ENCODE results near the gene BTAF1. TPM values are rescaled to one million over a fixed set of nuclear protein-coding genes. Genes with fewer than 3 reads are reported as not detected.
"Not testable (repeated sequence)": the region's sequence is repeated elsewhere in the genome, so short reads cannot be mapped to it uniquely, and the experiment has no call there.

The BTAF1 gene
- total and polyA plus RNA-seq, 2 donors = 14.4 to 81.8 TPM

GRCh38 chr10:91894261-91894685 lies 29.3 kb upstream of the BTAF1 start:
- WGBS = 89% methylated on average over 14 of the region's 14 CpGs
- not testable (repeated sequence) for H3K4me1 ChIP-seq (ENCODE audit: insufficient read depth); H3K27ac ChIP-seq (ENCODE audit: low read depth); DNase-seq (ENCODE audit: extremely low spot score); H3K4me3 ChIP-seq (ENCODE audit: low read depth, low read length); H3K36me3 ChIP-seq (ENCODE audit: insufficient read depth)

DNA sequence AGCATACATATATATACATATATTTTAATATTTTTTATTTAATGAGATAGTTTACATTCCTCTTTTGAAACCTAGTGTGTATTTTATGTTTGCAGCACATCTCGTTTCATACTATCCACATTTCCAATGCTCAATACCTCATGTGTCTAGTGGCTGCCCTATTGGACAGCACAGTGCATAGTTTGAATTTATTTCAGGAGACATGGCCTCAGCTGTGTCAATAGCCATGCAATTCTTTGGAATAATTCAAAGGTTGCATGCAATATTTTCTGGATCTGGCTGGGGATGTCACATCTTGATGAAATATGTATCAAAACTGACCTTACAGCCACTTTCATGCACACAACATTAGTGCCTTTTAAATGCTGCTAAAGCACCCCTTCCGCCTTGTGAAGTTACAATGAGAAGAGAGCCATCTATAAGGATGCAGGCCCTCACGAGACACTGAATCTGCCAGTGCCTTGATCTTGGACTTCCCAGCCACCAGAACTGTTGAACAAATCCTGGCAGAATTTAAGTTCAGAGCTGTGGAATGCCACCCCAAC lies 27.3 kb upstream of the BTAF1 start:
- Histone ChIP-seq H3K27ac (ENCODE audit: low read depth) (no peak overlapping the region), H3K4me3 (ENCODE audit: low read depth, low read length) (no peak overlapping the region), H3K4me1 (ENCODE audit: insufficient read depth) (no peaks in the 10 kb centered on the region), H3K36me3 (ENCODE audit: insufficient read depth) (no peaks in the 10 kb centered on the region)
- WGBS = 88% methylated on average over 3 of the region's 3 CpGs
- no peak for DNase-seq (ENCODE audit: extremely low spot score)

- no peak overlapping the region for H3K4me3 ChIP-seq (ENCODE audit: low read depth, low read length)
- WGBS = 61% methylated on average over 8 of the region's 8 CpGs
- no peaks in the 10 kb centered on the region for H3K36me3 ChIP-seq (ENCODE audit: insufficient read depth)
- no peak for DNase-seq (ENCODE audit: extremely low spot score)
- H3K4me1 ChIP-seq (ENCODE audit: insufficient read depth) = no peaks in the 10 kb centered on the region
- no peak overlapping the region for H3K27ac ChIP-seq (ENCODE audit: low read depth)
These were observed 26.1 kb upstream of the BTAF1 start for GRCh38 chr10:91897421-91897820.

DNA sequence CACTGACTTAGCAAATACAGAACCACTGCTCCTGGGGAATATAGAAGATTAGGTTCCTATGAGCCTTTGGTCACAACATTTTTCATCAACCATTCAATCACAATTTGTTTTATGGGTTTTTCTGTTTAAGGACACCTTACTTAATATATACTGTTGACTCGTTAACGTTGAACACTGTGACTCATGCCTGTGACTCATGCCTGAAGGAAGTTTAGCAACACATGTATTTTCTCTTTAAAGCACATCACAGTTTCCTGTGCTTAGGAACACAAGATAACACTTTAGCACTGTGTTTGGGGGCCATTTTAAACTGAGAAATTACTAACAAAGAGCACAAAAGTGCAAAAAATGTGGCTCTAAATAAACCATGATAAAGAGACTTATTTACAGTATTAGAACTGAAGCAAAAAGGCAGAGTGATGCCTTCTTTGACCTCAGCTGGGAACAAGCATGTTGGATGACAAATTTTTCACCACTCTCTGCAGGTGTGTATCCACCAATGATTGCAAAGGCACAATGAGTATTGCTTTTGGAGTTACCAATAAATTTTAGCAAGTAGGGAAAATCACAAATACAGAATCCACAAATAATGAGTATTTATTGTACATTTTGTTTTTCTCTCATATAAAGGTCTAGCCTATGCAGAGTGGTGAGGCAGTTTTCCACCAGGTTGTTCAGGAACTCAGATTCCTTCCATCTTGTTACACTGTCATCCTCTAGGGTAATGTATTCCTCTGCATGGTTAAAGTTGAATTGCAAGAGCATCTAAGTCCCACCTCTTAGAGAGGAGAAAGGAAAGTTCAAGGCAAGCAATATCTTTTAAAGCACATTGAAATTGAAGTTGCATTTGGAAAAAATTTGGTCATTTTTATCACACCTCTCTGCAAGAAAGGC lies 21.5 kb upstream of the BTAF1 start:
- Histone ChIP-seq H3K27ac (ENCODE audit: low read depth) (peak overlapping the region; percentile 5), H3K4me3 (ENCODE audit: low read depth, low read length) (no peak overlapping the region), H3K36me3 (ENCODE audit: insufficient read depth) (no peaks in the 10 kb centered on the region), H3K4me1 (ENCODE audit: insufficient read depth) (no peaks in the 10 kb centered on the region)
- WGBS = 3% methylated on average over 2 of the region's 2 CpGs
- peak; percentile 46 for DNase-seq (ENCODE audit: extremely low spot score)

GRCh38 chr10:91907033-91907594 lies 16.5 kb upstream of the BTAF1 start:
- H3K27ac ChIP-seq (ENCODE audit: low read depth) = no peak overlapping the region
- H3K36me3 ChIP-seq (ENCODE audit: insufficient read depth) = no peaks in the 10 kb centered on the region
- WGBS = 84% methylated on average over 5 of the region's 5 CpGs
- no peaks in the 10 kb centered on the region for H3K4me1 ChIP-seq (ENCODE audit: insufficient read depth)
- DNase-seq (ENCODE audit: extremely low spot score) = no peak
- H3K4me3 ChIP-seq (ENCODE audit: low read depth, low read length) = no peak overlapping the region

DNA sequence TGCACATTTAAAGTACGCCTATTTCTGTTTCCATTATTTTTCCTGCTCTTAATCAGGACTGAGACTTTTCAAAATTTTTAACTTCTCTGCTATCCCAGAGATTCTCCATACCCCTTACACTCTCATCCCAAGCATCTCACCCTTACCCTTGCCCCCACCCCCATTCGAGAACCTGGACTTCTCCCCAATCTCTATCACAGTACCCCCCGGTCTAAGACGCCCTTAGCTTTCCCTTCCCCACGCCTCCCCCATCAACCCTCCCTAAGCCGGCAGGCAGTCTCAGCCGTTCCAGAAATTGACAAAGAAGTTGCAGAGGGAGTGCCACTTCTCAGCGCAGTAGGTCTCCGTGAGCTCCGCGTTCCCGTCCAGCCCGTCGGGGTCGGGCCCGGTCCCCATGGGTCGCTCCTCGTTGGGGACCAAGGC lies 15.6 kb upstream of the BTAF1 start:
- DNase-seq (ENCODE audit: extremely low spot score) = no peak
- H3K4me1 ChIP-seq (ENCODE audit: insufficient read depth) = no peaks in the 10 kb centered on the region
- H3K27ac ChIP-seq (ENCODE audit: low read depth) = no peak overlapping the region
- no peaks in the 10 kb centered on the region for H3K36me3 ChIP-seq (ENCODE audit: insufficient read depth)
- 4% methylated on average over 18 of the region's 18 CpGs for WGBS
- peak overlapping the region; percentile 83 for H3K4me3 ChIP-seq (ENCODE audit: low read depth, low read length)

DNA sequence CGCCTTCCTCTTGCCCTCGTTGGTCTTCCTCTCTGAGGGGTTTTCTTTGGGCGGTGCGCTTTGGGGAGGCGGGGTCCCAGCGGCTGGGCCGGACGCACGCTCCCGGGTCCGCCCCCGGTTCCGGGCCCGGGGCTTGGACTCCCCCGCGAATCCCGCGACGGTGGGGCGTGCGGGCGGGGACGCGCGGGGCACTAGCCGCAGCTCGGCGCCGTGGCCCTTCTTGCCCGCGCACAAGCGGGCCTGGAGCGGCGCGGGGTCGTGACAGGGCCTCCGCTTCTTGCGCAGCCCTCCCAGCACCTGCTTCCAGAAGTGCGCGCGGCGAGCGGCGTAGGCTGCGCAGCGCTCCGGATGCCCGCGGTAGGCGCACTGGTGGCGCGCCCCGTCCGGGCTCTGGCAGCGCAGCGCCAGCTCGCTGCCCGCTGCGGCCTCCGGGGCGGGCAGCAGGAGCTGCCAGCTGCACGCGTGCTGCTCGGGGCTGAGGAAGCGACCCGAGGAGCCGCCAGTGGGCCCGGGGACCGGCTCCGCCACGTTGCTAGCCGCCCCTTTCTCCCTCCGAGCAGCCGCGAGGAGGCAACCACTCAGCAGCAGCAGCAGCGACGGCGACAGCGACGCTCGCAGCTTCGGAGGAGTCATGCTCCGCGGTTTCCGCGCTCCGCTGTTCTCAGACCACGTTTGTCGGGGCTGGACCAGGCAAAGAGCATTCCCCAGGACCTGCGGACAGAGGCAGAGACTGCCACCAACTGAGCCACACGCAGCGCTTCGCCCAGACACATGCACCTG lies 15.0 kb upstream of the BTAF1 start:
- no peaks in the 10 kb centered on the region for H3K36me3 ChIP-seq (ENCODE audit: insufficient read depth)
- WGBS = under 1% methylated on average over 93 of the region's 93 CpGs
- H3K27ac ChIP-seq (ENCODE audit: low read depth) = no peak overlapping the region
- no peaks in the 10 kb centered on the region for H3K4me1 ChIP-seq (ENCODE audit: insufficient read depth)
- DNase-seq (ENCODE audit: extremely low spot score) = peak; percentile 50
- peak overlapping the region; percentile 83 for H3K4me3 ChIP-seq (ENCODE audit: low read depth, low read length)

DNA sequence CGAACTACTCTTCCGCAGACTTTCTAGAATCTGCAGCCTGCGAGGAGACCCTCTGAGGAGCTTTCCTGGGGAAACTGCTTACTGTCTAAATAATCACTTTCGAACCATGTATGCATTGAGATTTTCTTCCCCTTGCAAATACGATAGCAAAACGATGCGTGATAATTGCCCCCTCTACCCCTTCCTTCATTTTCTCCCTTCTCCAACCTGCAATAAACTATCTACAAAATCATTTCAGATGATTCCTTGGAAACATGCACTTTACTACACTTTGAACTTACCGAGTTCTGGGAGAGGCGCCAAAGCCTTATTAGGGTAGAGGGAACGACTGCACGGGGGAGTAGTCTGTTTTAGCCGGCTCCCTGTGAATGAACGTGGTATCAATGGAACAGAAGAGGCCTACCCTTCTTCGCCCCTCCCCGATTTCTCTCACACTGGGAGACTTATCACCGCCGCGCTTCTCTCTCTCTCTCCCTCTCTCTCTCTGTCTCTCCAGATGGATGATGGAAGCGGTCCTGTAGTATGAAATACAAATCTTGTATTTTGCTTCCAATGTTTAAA lies 14.4 kb upstream of the BTAF1 start, which contains the start of gene FGFBP3:
Gene FGFBP3 (minus strand): TSS at position 370 of the 561 bp plus-strand sequence. CDS start 517 bp downstream, outside the sequence.
- Histone ChIP-seq H3K4me3 (ENCODE audit: low read depth, low read length) (peak within 1 kb of the TSS; percentile 83), H3K27ac (ENCODE audit: low read depth) (no peak within 1 kb of the TSS), H3K36me3 (ENCODE audit: insufficient read depth) (no peaks in the 10 kb centered on the region), H3K4me1 (ENCODE audit: insufficient read depth) (no peaks in the 10 kb centered on the region)
- peak; percentile 64 for DNase-seq (ENCODE audit: extremely low spot score)
- WGBS = under 1% methylated on average over 19 of the region's 19 CpGs

- Histone ChIP-seq H3K36me3 (ENCODE audit: insufficient read depth) (no peaks in the 10 kb centered on the region), H3K4me1 (ENCODE audit: insufficient read depth) (no peaks in the 10 kb centered on the region), H3K4me3 (ENCODE audit: low read depth, low read length) (no peak overlapping the region), H3K27ac (ENCODE audit: low read depth) (no peak overlapping the region)
- WGBS = 80% methylated on average over 4 of the region's 4 CpGs
- no peak for DNase-seq (ENCODE audit: extremely low spot score)
These were observed 13.1 kb upstream of the BTAF1 start for GRCh38 chr10:91910467-91910866.

DNA sequence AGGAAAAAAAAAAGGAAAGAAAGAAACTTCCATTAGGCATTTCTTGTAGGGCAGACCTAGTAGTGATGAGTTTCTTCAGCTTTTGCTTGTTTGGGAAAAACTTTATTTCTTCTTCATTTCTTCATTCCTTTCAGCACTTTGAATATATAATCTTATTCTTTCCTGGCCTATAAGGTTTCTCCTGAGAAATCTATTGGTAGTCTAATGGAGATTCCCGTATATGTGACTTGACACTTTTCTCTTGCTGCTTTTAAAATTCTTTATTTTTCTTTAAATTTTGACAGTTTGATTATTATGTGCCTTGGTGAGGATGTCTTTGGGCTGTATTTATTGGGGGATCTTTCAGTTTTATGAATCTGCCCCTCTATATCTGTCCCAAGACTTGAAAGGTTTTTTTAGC lies 3.9 kb upstream of the BTAF1 start:
- WGBS = 99% methylated on average over 1 of the region's 1 CpG
- DNase-seq (ENCODE audit: extremely low spot score) = no peak
- no peak overlapping the region for H3K4me3 ChIP-seq (ENCODE audit: low read depth, low read length)
- H3K36me3 ChIP-seq (ENCODE audit: insufficient read depth) = no peaks in the 10 kb centered on the region
- no peak overlapping the region for H3K27ac ChIP-seq (ENCODE audit: low read depth)
- no peaks in the 10 kb centered on the region for H3K4me1 ChIP-seq (ENCODE audit: insufficient read depth)

DNA sequence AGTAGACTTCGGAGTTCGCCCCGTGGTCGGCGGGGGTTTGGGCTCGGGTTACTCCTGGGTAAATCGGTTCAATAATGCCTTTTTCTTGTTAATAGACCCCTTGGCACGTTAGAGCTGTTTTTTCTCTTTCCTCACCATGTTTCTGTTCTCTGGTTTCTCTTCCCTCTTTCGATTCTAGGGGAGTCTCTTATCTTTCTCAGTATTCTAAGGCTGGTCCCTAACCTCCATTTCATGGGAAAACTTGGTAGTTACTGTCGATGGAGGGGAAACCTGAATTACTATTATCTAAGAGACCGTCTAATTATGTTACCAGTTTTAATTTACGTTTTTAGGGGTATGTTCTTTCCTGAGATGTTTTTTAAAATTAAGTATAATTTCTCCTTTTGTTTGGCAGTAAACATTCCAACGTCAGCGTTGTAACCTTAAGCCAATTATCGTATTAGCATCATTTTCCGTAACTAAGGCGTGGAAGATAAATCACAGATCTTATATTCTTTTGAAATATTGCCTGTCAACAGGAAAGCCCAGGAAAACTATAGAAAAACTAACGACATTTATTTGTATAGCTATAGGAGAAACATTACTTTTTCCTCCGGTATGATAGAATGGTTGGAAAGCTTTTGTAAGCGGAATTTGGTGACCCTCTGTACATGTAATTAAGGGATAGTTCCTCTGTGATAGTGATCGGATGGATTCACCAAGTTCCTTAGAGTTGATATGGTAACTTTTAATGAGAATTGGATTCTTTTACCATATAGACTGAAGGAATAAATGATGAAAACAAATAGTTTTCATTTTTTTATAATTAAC lies 847 bp downstream of the BTAF1 start:
- no peaks in the 10 kb centered on the region for H3K36me3 ChIP-seq (ENCODE audit: insufficient read depth)
- H3K4me3 ChIP-seq (ENCODE audit: low read depth, low read length) = peak overlapping the region; percentile 82
- no peak for DNase-seq (ENCODE audit: extremely low spot score)
- H3K4me1 ChIP-seq (ENCODE audit: insufficient read depth) = no peaks in the 10 kb centered on the region
- H3K27ac ChIP-seq (ENCODE audit: low read depth) = peak overlapping the region; percentile 99
- WGBS = 4% methylated on average over 21 of the region's 21 CpGs

DNA sequence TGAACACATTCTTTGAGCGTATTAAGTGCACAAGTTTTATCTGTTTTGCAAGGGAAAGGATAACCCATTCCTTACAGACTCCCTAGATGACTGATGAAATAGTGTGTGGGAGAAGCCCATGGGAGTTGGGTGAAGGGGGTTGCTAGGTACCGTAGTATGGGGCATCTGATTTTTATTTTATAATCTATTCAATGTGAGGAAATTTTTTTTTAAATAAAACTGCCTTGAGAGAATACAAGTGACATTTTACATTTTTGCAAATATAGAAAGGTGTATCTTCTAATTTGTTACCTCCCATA lies 1.4 kb downstream of the BTAF1 start:
- Histone ChIP-seq H3K27ac (ENCODE audit: low read depth) (no peak overlapping the region), H3K4me1 (ENCODE audit: insufficient read depth) (no peaks in the 10 kb centered on the region), H3K4me3 (ENCODE audit: low read depth, low read length) (no peak overlapping the region), H3K36me3 (ENCODE audit: insufficient read depth) (no peaks in the 10 kb centered on the region)
- 61% methylated on average over 2 of the region's 2 CpGs for WGBS
- no peak for DNase-seq (ENCODE audit: extremely low spot score)

GRCh38 chr10:91930939-91931338 lies 7.4 kb downstream of the BTAF1 start:
- DNase-seq (ENCODE audit: extremely low spot score) = no peak
- no peak overlapping the region for H3K4me3 ChIP-seq (ENCODE audit: low read depth, low read length)
- no peak overlapping the region for H3K27ac ChIP-seq (ENCODE audit: low read depth)
- no peaks in the 10 kb centered on the region for H3K4me1 ChIP-seq (ENCODE audit: insufficient read depth)
- 60% methylated on average over 3 of the region's 3 CpGs for WGBS
- H3K36me3 ChIP-seq (ENCODE audit: insufficient read depth) = no peaks in the 10 kb centered on the region
